Breast epithelium (tissue), 3 donors: ENCODE data around the gene PLA2G2D.

Source experiments
- POLR2A ChIP-seq: fragments of 450-650 bp; IDR thresholded peaks from one replicate; pipeline ENCODE4 v1.6.1; 2016; ENCODE audit warnings: antibody characterized with exemption, mild to moderate bottlenecking, moderate library complexity
- POLR2AphosphoS5 ChIP-seq, 3 donors: sonication (generic); formaldehyde crosslinking; IDR thresholded peaks; one replicate each; pipeline ENCODE4 v1.6.1; 2017; ENCODE audit warnings: antibody characterized with exemption in 3 of 3
- TF ChIP-seq, protein P1 (sequence below), 3 donors: fragments of 450-650 bp; IDR thresholded peaks; one replicate each; pipeline ENCODE4 v1.5.1; 2016 to 2017; ENCODE audit warnings: antibody characterized with exemption in 3 of 3, mild to moderate bottlenecking in 3 of 3, moderate library complexity in 3 of 3

- TF ChIP-seq, protein P1, sequence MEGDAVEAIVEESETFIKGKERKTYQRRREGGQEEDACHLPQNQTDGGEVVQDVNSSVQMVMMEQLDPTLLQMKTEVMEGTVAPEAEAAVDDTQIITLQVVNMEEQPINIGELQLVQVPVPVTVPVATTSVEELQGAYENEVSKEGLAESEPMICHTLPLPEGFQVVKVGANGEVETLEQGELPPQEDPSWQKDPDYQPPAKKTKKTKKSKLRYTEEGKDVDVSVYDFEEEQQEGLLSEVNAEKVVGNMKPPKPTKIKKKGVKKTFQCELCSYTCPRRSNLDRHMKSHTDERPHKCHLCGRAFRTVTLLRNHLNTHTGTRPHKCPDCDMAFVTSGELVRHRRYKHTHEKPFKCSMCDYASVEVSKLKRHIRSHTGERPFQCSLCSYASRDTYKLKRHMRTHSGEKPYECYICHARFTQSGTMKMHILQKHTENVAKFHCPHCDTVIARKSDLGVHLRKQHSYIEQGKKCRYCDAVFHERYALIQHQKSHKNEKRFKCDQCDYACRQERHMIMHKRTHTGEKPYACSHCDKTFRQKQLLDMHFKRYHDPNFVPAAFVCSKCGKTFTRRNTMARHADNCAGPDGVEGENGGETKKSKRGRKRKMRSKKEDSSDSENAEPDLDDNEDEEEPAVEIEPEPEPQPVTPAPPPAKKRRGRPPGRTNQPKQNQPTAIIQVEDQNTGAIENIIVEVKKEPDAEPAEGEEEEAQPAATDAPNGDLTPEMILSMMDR (IDR thresholded peaks at IDR 0.05) = no peak
- TF ChIP-seq POLR2AphosphoS5 (IDR thresholded peaks at IDR 0.05) = no peak
- no peak for TF ChIP-seq POLR2A
Observed at GRCh38 chr1:20108366-20109123, 10.8 kb downstream of the PLA2G2D start.
